ENCODE results near the gene DOCK2.
"Not testable (repeated sequence)": the region's sequence is repeated elsewhere in the genome, so short reads cannot be mapped to it uniquely, and the experiment has no call there.

Gene DOCK2

DNA sequence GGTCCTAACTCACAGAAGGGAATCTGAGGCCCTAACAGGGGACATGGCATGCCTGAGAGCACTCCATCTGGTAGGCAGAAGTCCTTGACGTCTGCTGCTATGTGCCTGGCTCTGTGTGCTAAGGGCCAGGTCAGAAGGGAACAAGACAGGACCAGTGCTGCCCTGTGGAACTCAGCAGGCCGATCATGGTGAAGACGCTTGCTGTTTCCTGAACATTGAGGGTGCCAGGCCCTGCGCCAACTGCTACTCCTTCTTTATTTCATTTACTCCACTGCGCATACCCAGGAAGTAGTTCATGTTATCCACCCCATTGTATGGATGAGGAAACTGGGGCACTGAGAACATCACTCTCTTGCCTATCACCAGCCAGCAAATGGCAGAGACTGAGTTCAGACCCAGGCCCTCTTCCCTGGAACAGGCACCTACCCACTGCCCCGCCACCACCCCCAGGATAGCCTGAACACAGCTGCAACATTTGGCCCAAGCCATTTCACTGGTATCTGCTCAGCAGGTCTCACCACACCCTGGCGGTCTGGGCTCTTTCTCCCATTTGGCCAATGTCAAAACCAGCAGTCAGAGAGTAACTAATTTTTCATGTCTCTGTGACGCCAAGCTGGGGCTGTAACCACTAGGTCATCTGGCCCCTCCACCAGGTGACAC is 443.8 kb downstream of the DOCK2 start:
- Histone ChIP-seq H3K4me1 (ENCODE audit: control insufficient read depth in 5 of 5, insufficient read depth in 5 of 5, low read length in 5 of 5) (no peaks in the 10 kb centered on the region), H3K4me3 (ENCODE audit: low read depth in 1 of 5, low read length in 5 of 5) (no peak overlapping the region), H3K36me3 (ENCODE audit: control insufficient read depth in 5 of 5, insufficient read depth in 5 of 5, low read length in 5 of 5) (peaks cover 0 to 51% (median 5%) of the 10 kb centered on the region in 5 donors), H3K27me3 (ENCODE audit: control insufficient read depth in 5 of 5, insufficient read depth in 4 of 5, low read length in 5 of 5) (peaks cover 0 to 9% (median 0%) of the 10 kb centered on the region in 5 donors), H3K9ac (ENCODE audit: low read length in 5 of 5) (no peak overlapping the region), H3K27ac (ENCODE audit: low read depth, low read length) (no peak overlapping the region), H3K9me3 (ENCODE audit: control insufficient read depth in 5 of 5, low read length in 5 of 5) (no peaks in the 10 kb centered on the region)

GRCh38 chr5:170081616-170082015 is 444.5 kb downstream of the DOCK2 start:
- Histone ChIP-seq H3K36me3 (ENCODE audit: control insufficient read depth in 5 of 5, insufficient read depth in 5 of 5, low read length in 5 of 5) (peaks cover 0 to 50% (median 5%) of the 10 kb centered on the region in 5 donors), H3K9ac (ENCODE audit: low read length in 5 of 5) (no peak overlapping the region), H3K4me3 (ENCODE audit: low read depth in 1 of 5, low read length in 5 of 5) (no peak overlapping the region), H3K27me3 (ENCODE audit: control insufficient read depth in 5 of 5, insufficient read depth in 4 of 5, low read length in 5 of 5) (peaks cover 0 to 9% (median 0%) of the 10 kb centered on the region in 5 donors), H3K9me3 (ENCODE audit: control insufficient read depth in 5 of 5, low read length in 5 of 5) (no peaks in the 10 kb centered on the region), H3K4me1 (ENCODE audit: control insufficient read depth in 5 of 5, insufficient read depth in 5 of 5, low read length in 5 of 5) (no peaks in the 10 kb centered on the region), H3K27ac (ENCODE audit: low read depth, low read length) (no peak overlapping the region)

DNA sequence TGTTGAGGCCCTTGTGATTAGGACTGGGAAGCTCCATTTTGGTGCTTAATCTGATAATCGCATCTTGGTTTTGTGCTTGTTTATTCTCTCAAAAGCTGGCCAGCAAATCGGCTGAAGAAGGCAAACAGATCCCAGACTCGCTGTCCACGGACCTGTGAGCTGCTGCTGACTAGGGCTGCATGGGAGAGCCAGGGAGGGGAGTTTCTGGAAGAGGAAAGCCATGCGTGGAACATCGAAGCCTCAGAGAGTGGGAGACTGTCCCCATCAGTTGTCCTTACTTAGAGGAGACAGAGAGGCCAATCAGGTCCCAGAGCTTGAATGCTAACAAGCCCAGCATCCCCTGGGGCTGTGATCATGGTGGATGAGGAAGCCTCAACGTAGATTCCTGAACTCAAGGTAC is 445.6 kb downstream of the DOCK2 start:
- no peaks in the 10 kb centered on the region for H3K9me3 ChIP-seq (ENCODE audit: control insufficient read depth in 5 of 5, low read length in 5 of 5)
- H3K4me1 ChIP-seq (ENCODE audit: control insufficient read depth in 5 of 5, insufficient read depth in 5 of 5, low read length in 5 of 5) = no peaks in the 10 kb centered on the region
- no peak overlapping the region for H3K4me3 ChIP-seq (ENCODE audit: low read depth in 1 of 5, low read length in 5 of 5)
- H3K27me3 ChIP-seq (ENCODE audit: control insufficient read depth in 5 of 5, insufficient read depth in 4 of 5, low read length in 5 of 5) = peaks cover 0 to 9% (median 0%) of the 10 kb centered on the region in 5 donors
- H3K36me3 ChIP-seq (ENCODE audit: control insufficient read depth in 5 of 5, insufficient read depth in 5 of 5, low read length in 5 of 5) = peaks cover 0 to 47% (median 5%) of the 10 kb centered on the region in 5 donors
- no peak overlapping the region for H3K9ac ChIP-seq (ENCODE audit: low read length in 5 of 5)
- H3K27ac ChIP-seq (ENCODE audit: low read depth, low read length) = no peak overlapping the region

DNA sequence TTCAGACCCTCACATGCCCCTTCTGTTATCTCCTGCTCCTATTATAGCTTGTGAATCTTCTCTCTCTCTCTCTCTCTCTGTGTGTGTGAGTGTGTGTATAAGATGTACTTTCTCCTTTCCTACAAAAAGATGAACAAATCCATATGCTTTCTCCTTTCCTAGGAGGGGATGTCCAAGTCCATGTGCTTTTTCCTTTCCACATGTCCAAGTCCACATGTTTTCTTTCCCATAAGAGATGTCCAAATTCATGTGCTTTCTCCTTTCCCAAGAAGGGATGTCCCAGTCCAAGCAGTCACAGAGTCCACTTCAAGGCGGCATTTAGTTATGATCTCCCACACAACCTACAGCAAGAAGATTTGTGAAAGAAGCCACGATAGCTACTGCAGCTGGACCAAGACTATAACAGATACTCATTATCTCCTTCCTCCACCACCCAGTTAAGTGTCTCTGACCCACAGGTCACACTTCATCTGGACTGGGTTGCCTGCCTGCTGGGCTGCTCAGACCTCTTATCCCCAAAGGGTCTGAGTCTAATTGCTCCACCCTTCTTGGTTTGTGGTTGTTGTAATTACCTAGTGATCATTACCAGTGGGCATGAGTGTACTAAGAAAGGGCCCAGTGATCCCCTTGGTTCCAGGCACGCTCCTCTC is 450.2 kb downstream of the DOCK2 start:
- Histone ChIP-seq H3K27me3 (ENCODE audit: control insufficient read depth in 5 of 5, insufficient read depth in 4 of 5, low read length in 5 of 5) (peaks cover 0 to 6% (median 0%) of the 10 kb centered on the region in 5 donors), H3K4me1 (ENCODE audit: control insufficient read depth in 5 of 5, insufficient read depth in 5 of 5, low read length in 5 of 5) (no peaks in the 10 kb centered on the region), H3K4me3 (ENCODE audit: low read depth in 1 of 5, low read length in 5 of 5) (no peak overlapping the region), H3K9ac (ENCODE audit: low read length in 5 of 5) (no peak overlapping the region), H3K9me3 (ENCODE audit: control insufficient read depth in 5 of 5, low read length in 5 of 5) (no peaks in the 10 kb centered on the region), H3K27ac (ENCODE audit: low read depth, low read length) (no peak overlapping the region), H3K36me3 (ENCODE audit: control insufficient read depth in 5 of 5, insufficient read depth in 5 of 5, low read length in 5 of 5) (peaks cover 0 to 9% (median 0%) of the 10 kb centered on the region in 5 donors)

- no peaks in the 10 kb centered on the region for H3K9me3 ChIP-seq (ENCODE audit: control insufficient read depth in 5 of 5, low read length in 5 of 5)
- H3K4me1 ChIP-seq (ENCODE audit: control insufficient read depth in 5 of 5, insufficient read depth in 5 of 5, low read length in 5 of 5) = peaks cover 0 to 19% (median 4%) of the 10 kb centered on the region in 5 donors
- H3K9ac ChIP-seq (ENCODE audit: low read length in 5 of 5) = no peak overlapping the region
- H3K27ac ChIP-seq (ENCODE audit: low read depth, low read length) = no peak overlapping the region
- no peaks in the 10 kb centered on the region for H3K27me3 ChIP-seq (ENCODE audit: control insufficient read depth in 5 of 5, insufficient read depth in 4 of 5, low read length in 5 of 5)
- H3K4me3 ChIP-seq (ENCODE audit: low read depth in 1 of 5, low read length in 5 of 5) = no peak overlapping the region
- no peaks in the 10 kb centered on the region for H3K36me3 ChIP-seq (ENCODE audit: control insufficient read depth in 5 of 5, insufficient read depth in 5 of 5, low read length in 5 of 5)
These were observed 455.5 kb downstream of the DOCK2 start for GRCh38 chr5:170092455-170093101.

DNA sequence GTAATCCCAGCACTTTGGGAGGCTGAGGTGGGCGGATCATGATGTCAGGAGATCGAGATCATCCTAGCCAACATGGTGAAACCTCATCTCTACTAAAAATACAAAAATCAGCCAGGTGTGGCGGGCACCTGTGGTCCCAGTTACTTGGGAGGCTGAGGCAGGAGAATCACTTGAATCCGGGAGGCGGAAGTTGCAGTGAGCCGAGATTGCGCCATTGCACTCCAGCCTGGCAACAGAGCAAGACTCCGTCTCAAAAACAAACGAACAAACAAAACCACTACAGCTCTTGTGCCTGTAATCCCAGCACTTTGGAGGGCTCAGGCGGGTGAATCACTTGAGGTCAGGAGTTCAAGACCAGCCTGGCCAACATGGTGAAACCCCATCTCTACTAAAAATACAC is 457.3 kb downstream of the DOCK2 start:
- not testable (repeated sequence) for H3K27me3 ChIP-seq (ENCODE audit: control insufficient read depth in 5 of 5, insufficient read depth in 4 of 5, low read length in 5 of 5); H3K36me3 ChIP-seq (ENCODE audit: control insufficient read depth in 5 of 5, insufficient read depth in 5 of 5, low read length in 5 of 5); H3K9me3 ChIP-seq (ENCODE audit: control insufficient read depth in 5 of 5, low read length in 5 of 5); H3K4me3 ChIP-seq (ENCODE audit: low read depth in 1 of 5, low read length in 5 of 5); H3K27ac ChIP-seq (ENCODE audit: low read depth, low read length); H3K9ac ChIP-seq (ENCODE audit: low read length in 5 of 5)
- H3K4me1 ChIP-seq (ENCODE audit: control insufficient read depth in 5 of 5, insufficient read depth in 5 of 5, low read length in 5 of 5) = peaks cover 0 to 28% (median 4%) of the 10 kb centered on the region in 5 donors

- Histone ChIP-seq H3K27ac (ENCODE audit: low read depth, low read length) (no peak overlapping the region), H3K9me3 (ENCODE audit: control insufficient read depth in 5 of 5, low read length in 5 of 5) (peaks cover 0 to 6% (median 4%) of the 10 kb centered on the region in 5 donors), H3K27me3 (ENCODE audit: control insufficient read depth in 5 of 5, insufficient read depth in 4 of 5, low read length in 5 of 5) (no peaks in the 10 kb centered on the region), H3K4me3 (ENCODE audit: low read depth in 1 of 5, low read length in 5 of 5) (no peak overlapping the region), H3K36me3 (ENCODE audit: control insufficient read depth in 5 of 5, insufficient read depth in 5 of 5, low read length in 5 of 5) (no peaks in the 10 kb centered on the region), H3K9ac (ENCODE audit: low read length in 5 of 5) (no peak overlapping the region), H3K4me1 (ENCODE audit: control insufficient read depth in 5 of 5, insufficient read depth in 5 of 5, low read length in 5 of 5) (peaks cover 0 to 30% (median 6%) of the 10 kb centered on the region in 5 donors)
These were observed 458.6 kb downstream of the DOCK2 start for GRCh38 chr5:170095646-170096045.

GRCh38 chr5:170097934-170098333 is 460.9 kb downstream of the DOCK2 start:
- Histone ChIP-seq H3K9me3 (ENCODE audit: control insufficient read depth in 5 of 5, low read length in 5 of 5) (peaks cover 0 to 6% (median 4%) of the 10 kb centered on the region in 5 donors), H3K27me3 (ENCODE audit: control insufficient read depth in 5 of 5, insufficient read depth in 4 of 5, low read length in 5 of 5) (no peaks in the 10 kb centered on the region), H3K4me1 (ENCODE audit: control insufficient read depth in 5 of 5, insufficient read depth in 5 of 5, low read length in 5 of 5) (peaks cover 0 to 30% (median 6%) of the 10 kb centered on the region in 5 donors), H3K27ac (ENCODE audit: low read depth, low read length) (no peak overlapping the region), H3K4me3 (ENCODE audit: low read depth in 1 of 5, low read length in 5 of 5) (peak overlapping the region in 1 of 5 donors; percentile 6), H3K9ac (ENCODE audit: low read length in 5 of 5) (no peak overlapping the region), H3K36me3 (ENCODE audit: control insufficient read depth in 5 of 5, insufficient read depth in 5 of 5, low read length in 5 of 5) (no peaks in the 10 kb centered on the region)

GRCh38 chr5:170100066-170100943 is 463.2 kb downstream of the DOCK2 start:
- Histone ChIP-seq H3K9me3 (ENCODE audit: control insufficient read depth in 5 of 5, low read length in 5 of 5) (peaks cover 0 to 6% (median 4%) of the 10 kb centered on the region in 5 donors), H3K36me3 (ENCODE audit: control insufficient read depth in 5 of 5, insufficient read depth in 5 of 5, low read length in 5 of 5) (no peaks in the 10 kb centered on the region), H3K27me3 (ENCODE audit: control insufficient read depth in 5 of 5, insufficient read depth in 4 of 5, low read length in 5 of 5) (no peaks in the 10 kb centered on the region), H3K9ac (ENCODE audit: low read length in 5 of 5) (no peak overlapping the region), H3K4me3 (ENCODE audit: low read depth in 1 of 5, low read length in 5 of 5) (no peak overlapping the region), H3K27ac (ENCODE audit: low read depth, low read length) (no peak overlapping the region), H3K4me1 (ENCODE audit: control insufficient read depth in 5 of 5, insufficient read depth in 5 of 5, low read length in 5 of 5) (peaks cover 0 to 27% (median 4%) of the 10 kb centered on the region in 5 donors)

All from subcutaneous abdominal adipose tissue (tissue), 5 donors.